Measurements from ENCODE around the gene SLC9A9.

Gene SLC9A9

GRCh38 chr3:143228405-143228804, 619.9 kb downstream of the SLC9A9 start:
- DNase-seq (ENCODE audit: low read depth): no peak
- TF ChIP-seq, protein P1, sequence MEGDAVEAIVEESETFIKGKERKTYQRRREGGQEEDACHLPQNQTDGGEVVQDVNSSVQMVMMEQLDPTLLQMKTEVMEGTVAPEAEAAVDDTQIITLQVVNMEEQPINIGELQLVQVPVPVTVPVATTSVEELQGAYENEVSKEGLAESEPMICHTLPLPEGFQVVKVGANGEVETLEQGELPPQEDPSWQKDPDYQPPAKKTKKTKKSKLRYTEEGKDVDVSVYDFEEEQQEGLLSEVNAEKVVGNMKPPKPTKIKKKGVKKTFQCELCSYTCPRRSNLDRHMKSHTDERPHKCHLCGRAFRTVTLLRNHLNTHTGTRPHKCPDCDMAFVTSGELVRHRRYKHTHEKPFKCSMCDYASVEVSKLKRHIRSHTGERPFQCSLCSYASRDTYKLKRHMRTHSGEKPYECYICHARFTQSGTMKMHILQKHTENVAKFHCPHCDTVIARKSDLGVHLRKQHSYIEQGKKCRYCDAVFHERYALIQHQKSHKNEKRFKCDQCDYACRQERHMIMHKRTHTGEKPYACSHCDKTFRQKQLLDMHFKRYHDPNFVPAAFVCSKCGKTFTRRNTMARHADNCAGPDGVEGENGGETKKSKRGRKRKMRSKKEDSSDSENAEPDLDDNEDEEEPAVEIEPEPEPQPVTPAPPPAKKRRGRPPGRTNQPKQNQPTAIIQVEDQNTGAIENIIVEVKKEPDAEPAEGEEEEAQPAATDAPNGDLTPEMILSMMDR (conservative IDR thresholded peaks at IDR 0.05; ENCODE audit: low read depth, low read length): no peak
- H3K4me3 ChIP-seq (ENCODE audit: low read depth, low read length): no peak overlapping the region

- no peak for DNase-seq (ENCODE audit: low read depth)
- TF ChIP-seq, protein P1 (conservative IDR thresholded peaks at IDR 0.05; ENCODE audit: low read depth, low read length): no peak
Measured at GRCh38 chr3:143226678-143227291, 621.5 kb downstream of the SLC9A9 start.

DNA sequence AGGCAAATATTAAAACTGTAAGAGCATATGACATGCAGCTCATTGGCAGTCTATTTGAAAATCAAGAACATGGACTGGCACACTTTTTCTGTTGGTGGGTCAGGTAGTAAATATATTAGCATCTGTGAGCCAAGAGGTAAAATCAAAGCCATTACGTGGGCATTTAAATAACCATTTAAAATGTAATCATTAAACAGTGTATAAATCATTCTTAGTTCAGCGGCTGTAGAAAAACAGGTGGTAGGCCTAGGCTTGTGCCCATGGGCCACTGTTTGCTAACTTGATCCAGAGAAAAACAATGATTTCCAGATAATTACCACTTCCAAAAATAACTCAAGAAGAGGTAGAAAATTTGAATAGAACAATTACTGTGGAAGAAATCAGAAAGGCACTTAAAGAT, 623.6 kb downstream of the SLC9A9 start:
- TF ChIP-seq, protein P1 (conservative IDR thresholded peaks at IDR 0.05; ENCODE audit: low read depth, low read length): no peak
- no peak for DNase-seq (ENCODE audit: low read depth)
- no peak overlapping the region for H3K4me3 ChIP-seq (ENCODE audit: low read depth, low read length)

More at GRCh38 chr3:143226678-143227291, 621.5 kb downstream of the SLC9A9 start:
- H3K4me3 ChIP-seq (ENCODE audit: low read depth, low read length): no peak overlapping the region

GRCh38 chr3:143222981-143223380, 625.3 kb downstream of the SLC9A9 start:
- DNase-seq (ENCODE audit: low read depth): no peak

DNA sequence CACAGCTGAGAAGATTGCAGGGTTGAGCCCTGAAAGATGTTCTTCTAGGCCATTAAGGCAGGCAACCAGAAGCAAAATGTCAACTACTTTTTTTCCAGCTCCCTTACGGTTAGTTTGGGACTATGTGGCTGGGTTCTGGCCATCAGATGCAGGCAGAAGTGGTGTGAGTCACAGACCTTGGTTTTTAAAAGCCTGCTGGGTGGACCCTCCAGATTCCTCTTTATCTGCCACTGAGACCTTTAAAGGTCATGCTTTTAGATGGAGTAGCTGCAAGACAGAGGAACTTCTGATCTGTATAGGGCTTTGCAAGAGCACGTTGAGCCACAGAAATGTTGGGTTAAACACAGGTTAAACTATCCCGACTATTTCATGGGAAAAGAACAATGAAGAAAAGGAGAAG, 625.8 kb downstream of the SLC9A9 start:
- TF ChIP-seq, protein P1 (conservative IDR thresholded peaks at IDR 0.05; ENCODE audit: low read depth, low read length): no peak
- H3K4me3 ChIP-seq (ENCODE audit: low read depth, low read length): no peak overlapping the region
- peak; percentile 39 for DNase-seq (ENCODE audit: low read depth)

More at GRCh38 chr3:143222981-143223380, 625.3 kb downstream of the SLC9A9 start:
- TF ChIP-seq, protein P1 (conservative IDR thresholded peaks at IDR 0.05; ENCODE audit: low read depth, low read length): no peak
- H3K4me3 ChIP-seq (ENCODE audit: low read depth, low read length): no peak overlapping the region

DNA sequence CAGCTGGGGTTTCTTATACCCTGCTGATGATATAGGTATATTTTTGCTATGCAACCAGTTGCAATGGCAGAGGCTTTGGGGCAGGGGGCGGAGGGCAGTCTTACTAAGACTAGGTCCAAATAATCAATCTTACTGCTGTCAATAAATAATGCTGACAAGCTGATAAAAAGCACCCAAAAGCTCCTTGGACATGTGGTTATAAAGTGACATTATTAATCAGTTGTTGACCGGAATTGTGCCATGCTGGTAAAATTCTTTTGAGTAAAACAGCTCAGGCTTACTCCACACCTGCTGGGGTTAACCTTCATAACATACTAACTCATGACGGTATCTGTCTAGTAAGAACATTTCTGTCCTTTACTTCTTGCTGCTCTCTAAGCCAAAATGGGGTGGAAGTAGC, 626.8 kb downstream of the SLC9A9 start:
- TF ChIP-seq, protein P1 (conservative IDR thresholded peaks at IDR 0.05; ENCODE audit: low read depth, low read length): no peak
- no peak for DNase-seq (ENCODE audit: low read depth)
- H3K4me3 ChIP-seq (ENCODE audit: low read depth, low read length): no peak overlapping the region

DNA sequence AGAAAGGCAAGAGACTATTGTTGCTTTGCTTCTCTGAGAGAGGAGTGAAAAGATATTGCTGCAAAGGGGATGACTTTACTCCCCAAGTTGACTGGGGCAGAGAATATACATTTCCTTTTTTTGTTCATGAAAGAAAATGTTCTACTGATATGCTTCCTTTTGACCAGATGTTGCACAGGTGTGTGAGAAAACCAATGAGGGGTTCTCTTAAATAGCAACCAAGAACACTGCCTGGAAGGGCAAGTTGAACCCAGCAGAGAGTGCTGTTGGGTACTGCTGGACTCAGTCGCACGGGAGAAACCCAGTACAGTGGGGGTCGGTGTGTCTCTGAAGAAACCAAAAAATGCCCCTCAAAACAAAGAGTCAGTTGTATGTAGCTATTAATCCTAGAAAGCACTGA, 627.5 kb downstream of the SLC9A9 start:
- TF ChIP-seq, protein P1 (conservative IDR thresholded peaks at IDR 0.05; ENCODE audit: low read depth, low read length): no peak
- DNase-seq (ENCODE audit: low read depth): no peak
- H3K4me3 ChIP-seq (ENCODE audit: low read depth, low read length): no peak overlapping the region
